MCF 10A (cell line): ENCODE results near the gene THADA. TPM values are rescaled to one million over a fixed set of nuclear protein-coding genes. Genes with fewer than 3 reads are reported as not detected.

Source experiments
- BruUV-seq: library from RNA; stranded (reverse); fragments of 400-500 nt; replicated peaks from 2 replicates; lab custom pipeline; 2021; lab: Mats Ljungman, UMichigan
- CTCF ChIA-PET: fragments of 300-600 bp; sonication (Branson Sonifier 250); formaldehyde crosslinking; extraction: SDS; loops from one replicate; lab custom pipeline; 2021; ENCODE audit warnings: antibody characterized with exemption, inconsistent platforms; lab: Yijun Ruan, JAX
- POLR2A ChIA-PET: fragments of 300-600, 350-650 bp; sonication (Branson Sonifier 250); formaldehyde crosslinking; extraction: SDS; loops from one replicate; lab custom pipeline; 2020; ENCODE audit warnings: antibody characterized with exemption, inconsistent platforms; lab: Yijun Ruan, JAX
- DNase-seq: peaks from one replicate; pipeline ENCODE4 v3.0.0-alpha.2; 2018; ENCODE audit not compliant: unreplicated experiment
- H3K27ac Mint-ChIP-seq: one replicate; pipeline ENCODE4 v1.8.0; 2022; ENCODE audit warnings: mild to moderate bottlenecking, low read depth, mixed read lengths; ENCODE audit not compliant: unreplicated experiment
- H3K27me3 Mint-ChIP-seq: one replicate; pipeline ENCODE4 v1.8.0; 2022; ENCODE audit warnings: mixed read lengths; ENCODE audit not compliant: insufficient read depth, unreplicated experiment
- H3K36me3 Mint-ChIP-seq: one replicate; pipeline ENCODE4 v1.8.0; 2022; ENCODE audit warnings: mild to moderate bottlenecking, moderate library complexity, mixed read lengths; ENCODE audit not compliant: insufficient read depth, unreplicated experiment
- H3K4me1 Mint-ChIP-seq: one replicate; pipeline ENCODE4 v1.8.0; 2022; ENCODE audit warnings: mixed read lengths; ENCODE audit not compliant: insufficient read depth, unreplicated experiment
- H3K4me3 Mint-ChIP-seq: one replicate; pipeline ENCODE4 v1.8.0; 2022; ENCODE audit warnings: mild to moderate bottlenecking, moderate library complexity, mixed read lengths; ENCODE audit not compliant: unreplicated experiment
- H3K9me3 Mint-ChIP-seq: one replicate; pipeline ENCODE4 v1.8.0; 2022; ENCODE audit warnings: mixed read lengths; ENCODE audit not compliant: unreplicated experiment
- intact Hi-C: fragments of 100-400 bp; cut with micrococcal nuclease; formaldehyde crosslinking; loops from 2 replicates; pipeline ENCODE4 v1.14.1; 2022
- total RNA-seq: library from RNA; stranded (reverse); gene quantifications from 2 replicates; pipeline ENCODE4 v1.2.3, GENCODE V29; 2022
- TF ChIP-seq, protein P1 (sequence below): fragments of 200-600 bp; IDR thresholded peaks from one replicate; pipeline ENCODE4 v1.8.0; 2022; ENCODE audit warnings: antibody characterized with exemption, mild to moderate bottlenecking; ENCODE audit not compliant: unreplicated experiment

Gene THADA
- total RNA-seq, 1 experiment from 2014 or later, result 49.8 TPM

- POLR2A ChIA-PET, result interaction anchor here (0.6 to 1.3 kb wide), 2 partner anchors 14 to 288 kb away, joined by 3 read pairs; no protein-coding TSS in a partner anchor
- TF ChIP-seq, protein P1, sequence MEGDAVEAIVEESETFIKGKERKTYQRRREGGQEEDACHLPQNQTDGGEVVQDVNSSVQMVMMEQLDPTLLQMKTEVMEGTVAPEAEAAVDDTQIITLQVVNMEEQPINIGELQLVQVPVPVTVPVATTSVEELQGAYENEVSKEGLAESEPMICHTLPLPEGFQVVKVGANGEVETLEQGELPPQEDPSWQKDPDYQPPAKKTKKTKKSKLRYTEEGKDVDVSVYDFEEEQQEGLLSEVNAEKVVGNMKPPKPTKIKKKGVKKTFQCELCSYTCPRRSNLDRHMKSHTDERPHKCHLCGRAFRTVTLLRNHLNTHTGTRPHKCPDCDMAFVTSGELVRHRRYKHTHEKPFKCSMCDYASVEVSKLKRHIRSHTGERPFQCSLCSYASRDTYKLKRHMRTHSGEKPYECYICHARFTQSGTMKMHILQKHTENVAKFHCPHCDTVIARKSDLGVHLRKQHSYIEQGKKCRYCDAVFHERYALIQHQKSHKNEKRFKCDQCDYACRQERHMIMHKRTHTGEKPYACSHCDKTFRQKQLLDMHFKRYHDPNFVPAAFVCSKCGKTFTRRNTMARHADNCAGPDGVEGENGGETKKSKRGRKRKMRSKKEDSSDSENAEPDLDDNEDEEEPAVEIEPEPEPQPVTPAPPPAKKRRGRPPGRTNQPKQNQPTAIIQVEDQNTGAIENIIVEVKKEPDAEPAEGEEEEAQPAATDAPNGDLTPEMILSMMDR, result no peak
- H3K4me1 Mint-ChIP-seq, result peaks cover 17% of the 10 kb centered on the region
- DNase-seq, result no peak
- CTCF ChIA-PET, result interaction anchor here (0.6 to 3.7 kb wide), 2 partner anchors 11 to 17 kb away, joined by 3 to 21 read pairs; no protein-coding TSS in a partner anchor
- peak overlapping the region; percentile 99 for H3K27ac Mint-ChIP-seq
- H3K27me3 Mint-ChIP-seq, result peaks cover 3% of the 10 kb centered on the region
- BruUV-seq, result no TSS peak
- no peaks in the 10 kb centered on the region for H3K9me3 Mint-ChIP-seq
- peak overlapping the region; percentile 90 for H3K4me3 Mint-ChIP-seq
- intact Hi-C loops, result no loop called here
- peaks cover 42% of the 10 kb centered on the region for H3K36me3 Mint-ChIP-seq
Measured at GRCh38 chr2:43594875-43595274, 963 bp downstream of the THADA start.

- POLR2A ChIA-PET, result interaction anchor here (0.6 to 0.9 kb wide), 3 partner anchors 290 to 506 kb away, joined by 3 to 5 read pairs (median 3); no protein-coding TSS in a partner anchor
- peaks cover 48% of the 10 kb centered on the region for H3K36me3 Mint-ChIP-seq
- no peak overlapping the region for H3K27ac Mint-ChIP-seq
- no peak for DNase-seq
- H3K27me3 Mint-ChIP-seq, result no peaks in the 10 kb centered on the region
- BruUV-seq, result no TSS peak
- TF ChIP-seq, protein P1, result no peak
- peaks cover 17% of the 10 kb centered on the region for H3K4me1 Mint-ChIP-seq
- no peak overlapping the region for H3K4me3 Mint-ChIP-seq
- H3K9me3 Mint-ChIP-seq, result no peaks in the 10 kb centered on the region
- intact Hi-C loops, result no loop called here
- CTCF ChIA-PET, result interaction anchor here (0.6 to 1.6 kb wide), 4 partner anchors 12 to 355 kb away, joined by 3 to 7 read pairs (median 4); no protein-coding TSS in a partner anchor
Measured at GRCh38 chr2:43593254-43593653, 2.6 kb downstream of the THADA start.

GRCh38 chr2:43592443-43592842 is 3.4 kb downstream of the THADA start:
- POLR2A ChIA-PET, result interaction anchor here (0.9 kb wide), 1 partner anchor 291 kb away, joined by 5 read pairs; no protein-coding TSS in a partner anchor
- no peak overlapping the region for H3K27ac Mint-ChIP-seq
- no peak overlapping the region for H3K4me3 Mint-ChIP-seq
- intact Hi-C loops, result no loop called here
- H3K36me3 Mint-ChIP-seq, result peaks cover 56% of the 10 kb centered on the region
- BruUV-seq, result no TSS peak
- peaks cover 17% of the 10 kb centered on the region for H3K4me1 Mint-ChIP-seq
- H3K27me3 Mint-ChIP-seq, result no peaks in the 10 kb centered on the region
- DNase-seq, result peak; percentile 3
- CTCF ChIA-PET, result interaction anchor here (0.6 to 0.7 kb wide), 2 partner anchors 11 to 812 kb away, joined by 3 to 4 read pairs; no protein-coding TSS in a partner anchor
- H3K9me3 Mint-ChIP-seq, result no peaks in the 10 kb centered on the region
- TF ChIP-seq, protein P1, result no peak

DNA sequence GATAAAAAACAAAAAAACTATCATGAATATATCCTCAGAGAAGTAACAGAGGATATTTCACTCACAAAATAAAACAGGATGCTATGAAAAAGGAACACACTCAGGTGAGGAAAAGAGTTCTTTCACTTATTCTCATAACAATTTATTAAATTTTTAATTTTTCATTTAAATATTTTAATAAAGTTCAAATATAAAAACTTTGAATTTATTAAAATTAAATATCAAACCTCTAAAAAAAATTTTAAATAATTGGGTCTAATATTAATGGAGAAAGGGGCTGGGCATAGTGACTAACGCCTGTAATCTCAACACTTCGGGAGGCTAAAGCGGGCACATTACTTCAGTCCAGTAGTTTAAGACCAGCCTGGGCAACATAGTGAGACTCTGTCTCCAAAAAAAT is 10.1 kb downstream of the THADA start:
- no peak overlapping the region for H3K4me3 Mint-ChIP-seq
- no TSS peak for BruUV-seq
- intact Hi-C loops, result no loop called here

More for the DNA sequence above, 10.1 kb downstream of the THADA start:
- TF ChIP-seq, protein P1, result no peak
- no peaks in the 10 kb centered on the region for H3K4me1 Mint-ChIP-seq
- ChIA-PET CTCF (interaction anchor here (0.6 to 1.5 kb wide), 5 partner anchors 9 to 736 kb away, joined by 3 to 5 read pairs (median 3); no protein-coding TSS in a partner anchor), POLR2A (interaction anchor here (0.6 to 3.2 kb wide), 3 partner anchors 8 to 46 kb away, joined by 3 to 13 read pairs (median 3); partner anchors contain the start of gene THADA)
- H3K36me3 Mint-ChIP-seq, result peaks cover 85% of the 10 kb centered on the region
- no peak overlapping the region for H3K27ac Mint-ChIP-seq
- no peaks in the 10 kb centered on the region for H3K27me3 Mint-ChIP-seq
- no peak for DNase-seq
- no peaks in the 10 kb centered on the region for H3K9me3 Mint-ChIP-seq
